H1 (cell line): ENCODE results near the gene NT5C3B. TPM values are rescaled to one million over a fixed set of nuclear protein-coding genes. Genes with fewer than 3 reads are reported as not detected.

Source experiments
- CTCF ChIA-PET: fragments of 300-600 bp; sonication (Branson Sonifier 250); formaldehyde crosslinking; loops from one replicate; lab custom pipeline; 2021; ENCODE audit not compliant: partially characterized antibody; lab: Charles Lee
- POLR2A ChIA-PET: fragments of 300-600 bp; sonication (Branson Sonifier 250); formaldehyde crosslinking; loops from one replicate; lab custom pipeline; 2021; ENCODE audit warnings: inconsistent platforms; ENCODE audit not compliant: partially characterized antibody; lab: Charles Lee
- DNase-seq, 2 experiments: peaks; one replicate each; pipeline versions ENCODE4 v3.0.0 to v3.0.0-alpha.2; 2010 to 2022; ENCODE audit warnings: low spot score in 2 of 2, low read depth in 1 of 2, mixed read lengths in 1 of 2
- FAIRE-seq: peaks from 2 replicates; lab custom pipeline; 2011; peaks lifted over from hg19 to GRCh38; lab: Jason Lieb, UNC
- H2AFZ ChIP-seq: 2 replicates; pipeline ENCODE4 v1.8.1; 2012; ENCODE audit warnings: low read length, inconsistent platforms
- H2AK5ac ChIP-seq: 2 replicates; pipeline ENCODE4 v1.6.1; 2013; ENCODE audit warnings: low read depth, low read length
- H2BK120ac ChIP-seq: replicated peaks from 2 replicates; pipeline ENCODE3; 2013; ENCODE audit warnings: low read depth, low read length, inconsistent platforms
- H2BK12ac ChIP-seq: 2 replicates; pipeline ENCODE4 v1.6.1; 2013; ENCODE audit warnings: low read depth, low read length
- H2BK15ac ChIP-seq: 2 replicates; pipeline ENCODE4 v1.6.1; 2013; ENCODE audit warnings: low read length
- H2BK20ac ChIP-seq: 2 replicates; pipeline ENCODE4 v1.6.1; 2013; ENCODE audit warnings: low read length
- H2BK5ac ChIP-seq: 2 replicates; pipeline ENCODE4 v1.6.1; 2013; ENCODE audit warnings: low read depth, low read length
- H3K14ac ChIP-seq: 2 replicates; pipeline ENCODE4 v1.6.1; 2013; ENCODE audit warnings: inconsistent platforms; ENCODE audit not compliant: insufficient read length
- H3K18ac ChIP-seq: 2 replicates; pipeline ENCODE4 v1.6.1; 2013; ENCODE audit warnings: low read length; ENCODE audit errors: extremely low read depth
- H3K23ac ChIP-seq: 2 replicates; pipeline ENCODE4 v1.6.1; 2013; ENCODE audit warnings: inconsistent platforms; ENCODE audit not compliant: insufficient read length
- H3K23me2 ChIP-seq: 2 replicates; pipeline ENCODE4 v1.6.1; 2013; ENCODE audit warnings: low read depth, low read length
- H3K27ac ChIP-seq: 2 replicates; pipeline ENCODE4 v1.6.1; 2011; ENCODE audit warnings: low read depth, low read length, inconsistent platforms
- H3K27me3 ChIP-seq, 4 experiments: replicated peaks in 1 of 4; 1 replicate in 1 of 4; 2 replicates in 3 of 4; pipeline versions ENCODE4 v1.6.1 to v1.8.1; 2011 to 2013; ENCODE audit warnings: low read length in 3 of 4, mild to moderate bottlenecking in 3 of 4, inconsistent platforms in 2 of 4, mixed read lengths in 2 of 4, moderate library complexity in 1 of 4; ENCODE audit not compliant: control insufficient read depth in 3 of 4, insufficient read depth in 3 of 4; ENCODE audit errors: extremely low read depth in 1 of 4
- H3K36me3 ChIP-seq, 4 experiments: 2 replicates each; pipeline versions ENCODE4 v1.6.1 to v1.8.1; 2011 to 2013; ENCODE audit warnings: mild to moderate bottlenecking in 4 of 4, low read length in 3 of 4, moderate library complexity in 2 of 4, control low read depth in 1 of 4, inconsistent platforms in 1 of 4; ENCODE audit not compliant: insufficient read depth in 4 of 4, control insufficient read depth in 2 of 4
- H3K4ac ChIP-seq: replicated peaks from 2 replicates; pipeline ENCODE3; 2013; ENCODE audit warnings: low read length, low read depth, mixed read lengths, inconsistent platforms; ENCODE audit not compliant: insufficient read length
- H3K4me1 ChIP-seq, 4 experiments: replicated peaks in 1 of 4; 1 replicate in 1 of 4; 2 replicates in 3 of 4; pipeline versions ENCODE4 v1.6.1 to v1.8.1; 2011 to 2013; ENCODE audit warnings: low read length in 3 of 4, inconsistent platforms in 2 of 4, mixed read lengths in 1 of 4; ENCODE audit not compliant: insufficient read depth in 4 of 4, control insufficient read depth in 3 of 4
- H3K4me2 ChIP-seq, 2 experiments: 2 replicates each; pipeline versions ENCODE4 v1.6.1 to v1.8.1; 2011 to 2013; ENCODE audit warnings: low read depth in 2 of 2, low read length in 2 of 2, control low read depth in 1 of 2, inconsistent platforms in 1 of 2, mild to moderate bottlenecking in 1 of 2; ENCODE audit not compliant: insufficient read depth in 1 of 2
- H3K4me3 ChIP-seq, 4 experiments: fragments of 200-600, 300-600 bp in 1 of 4; sonication (generic), shearing (Covaris generic), sonication (Bioruptor Twin) in 1 of 4; 2 replicates each; pipeline versions ENCODE4 v1.5.1 to v1.8.1; 2011 to 2016; ENCODE audit warnings: low read length in 4 of 4, low read depth in 3 of 4, control low read depth in 2 of 4, inconsistent platforms in 2 of 4, mild to moderate bottlenecking in 2 of 4, mixed read lengths in 1 of 4, moderate library complexity in 1 of 4; ENCODE audit not compliant: insufficient read depth in 2 of 4; ENCODE audit errors: extremely low read depth in 1 of 4
- H3K56ac ChIP-seq: replicated peaks from 2 replicates; pipeline ENCODE3; 2013; ENCODE audit warnings: low read depth, mild to moderate bottlenecking, mixed read lengths, low read length, inconsistent platforms; ENCODE audit not compliant: insufficient read length
- H3K79me1 ChIP-seq: 2 replicates; pipeline ENCODE4 v1.6.1; 2013; ENCODE audit warnings: low read depth, low read length, control low read depth
- H3K79me2 ChIP-seq, 2 experiments: 2 replicates each; pipeline versions ENCODE4 v1.6.1 to v1.8.1; 2012 to 2013; ENCODE audit warnings: low read length in 2 of 2, mild to moderate bottlenecking in 2 of 2, inconsistent platforms in 1 of 2; ENCODE audit not compliant: insufficient read depth in 2 of 2, control insufficient read depth in 1 of 2
- H3K9ac ChIP-seq, 4 experiments: replicated peaks in 1 of 4; 1 replicate in 1 of 4; 2 replicates in 3 of 4; pipeline versions ENCODE4 v1.6.1 to v1.8.1; 2011 to 2013; ENCODE audit warnings: low read depth in 3 of 4, low read length in 3 of 4, control low read depth in 2 of 4, mild to moderate bottlenecking in 2 of 4, moderate library complexity in 2 of 4, inconsistent platforms in 1 of 4; ENCODE audit errors: extremely low read depth in 1 of 4
- H3K9me3 ChIP-seq, 2 experiments: 2 replicates each; pipeline versions ENCODE4 v1.6.1 to v1.8.1; 2012 to 2013; ENCODE audit warnings: mild to moderate bottlenecking in 2 of 2, moderate library complexity in 2 of 2, control low read depth in 1 of 2, inconsistent platforms in 1 of 2, low read depth in 1 of 2, low read length in 1 of 2, mixed read lengths in 1 of 2; ENCODE audit not compliant: insufficient read depth in 2 of 2
- H4K20me1 ChIP-seq, 2 experiments: replicated peaks in 1 of 2; 2 replicates each; pipeline versions ENCODE3 to v1.8.1; 2011 to 2013; ENCODE audit warnings: inconsistent platforms in 2 of 2, low read length in 2 of 2, mild to moderate bottlenecking in 1 of 2; ENCODE audit not compliant: insufficient read depth in 2 of 2, control insufficient read depth in 1 of 2
- H4K5ac ChIP-seq: 2 replicates; pipeline ENCODE4 v1.6.1; 2013; ENCODE audit warnings: low read length, low read depth, mixed read lengths, inconsistent platforms; ENCODE audit not compliant: insufficient read length
- H4K8ac ChIP-seq: 2 replicates; pipeline ENCODE4 v1.8.0; 2013; ENCODE audit warnings: mild to moderate bottlenecking, moderate library complexity, low read length, inconsistent platforms; ENCODE audit not compliant: insufficient read depth; ENCODE audit errors: extremely low read depth
- H4K91ac ChIP-seq: replicated peaks from 2 replicates; pipeline ENCODE3; 2013; ENCODE audit warnings: low read length, mixed read lengths, inconsistent platforms; ENCODE audit not compliant: insufficient read length
- BCL11A ChIP-seq, 2 experiments: IDR thresholded peaks; one replicate each; pipeline ENCODE4 v1.6.1; 2011; ENCODE audit warnings: low read depth in 2 of 2, low read length in 2 of 2, mild to moderate bottlenecking in 2 of 2
- CHD2 ChIP-seq: IDR thresholded peaks from 2 replicates; pipeline ENCODE4 v1.6.1; 2012; ENCODE audit warnings: low read length, improper control_type of control experiment
- JUN ChIP-seq: IDR thresholded peaks from 2 replicates; pipeline ENCODE4 v1.6.1; 2011; ENCODE audit warnings: low read depth, mild to moderate bottlenecking, improper control_type of control experiment, low read length
- JUND ChIP-seq: IDR thresholded peaks from 2 replicates; pipeline ENCODE4 v1.6.1; 2011; ENCODE audit warnings: mild to moderate bottlenecking, improper control_type of control experiment, low read length
- RBBP5 ChIP-seq: IDR thresholded peaks from 2 replicates; pipeline ENCODE4 v1.7.1; 2012; ENCODE audit warnings: low read depth, mild to moderate bottlenecking, inconsistent platforms, low read length, moderate library complexity, borderline replicate concordance
- SAP30 ChIP-seq: fragments of 300-600 bp; sonication (generic); IDR thresholded peaks from 2 replicates; pipeline ENCODE4 v1.7.1; 2012; ENCODE audit warnings: low read length, moderate library complexity, mild to moderate bottlenecking, inconsistent platforms; ENCODE audit not compliant: insufficient read depth, insufficient replicate concordance
- SIN3A ChIP-seq, 2 experiments: IDR thresholded peaks in 1 of 2; conservative IDR thresholded peaks in 1 of 2; 2 replicates each; pipeline ENCODE4 v1.6.1; 2011 to 2012; ENCODE audit warnings: low read length in 2 of 2, improper control_type of control experiment in 1 of 2, low read depth in 1 of 2, mild to moderate bottlenecking in 1 of 2
- WGBS, 2 experiments: shearing (Covaris generic) in 1 of 2; methylation state at CpG; one replicate each; pipeline versions ENCODE4 v1.1.6 to v1.1.7; 2013 to 2015; ENCODE audit warnings: low lambda C conversion rate in 2 of 2, mixed read lengths in 2 of 2, inconsistent platforms in 1 of 2, low coverage in 1 of 2, missing lambda C conversion rate in 1 of 2; ENCODE audit not compliant: insufficient replicate concordance in 2 of 2, insufficient coverage in 1 of 2, insufficient read length in 1 of 2; ENCODE audit errors: extremely low coverage in 1 of 2, missing lambda C conversion rate in 1 of 2; 5-methylcytosine and 5-hydroxymethylcytosine counted together
- polyA plus RNA-seq, 7 experiments: library from polyadenylated mRNA; depleted of rRNA in 3 of 7; stranded (reverse) in 5 of 7; unstranded in 2 of 7; fragments of >200 nt in 5 of 7; fragments of 200-250 nt in 2 of 7; gene quantifications; 1 replicate in 5 of 7; 2 replicates in 1 of 7; 4 replicates in 1 of 7; pipeline versions ENCODE4 v1.2.1 to v1.2.3, GENCODE V29; 2011 to 2013; ENCODE audit warnings: missing spikeins in 2 of 7, mixed read lengths in 2 of 7
- total RNA-seq: library from RNA; stranded (reverse); fragmentation: NEBNext Ultra II Directional; extraction: Animal tissue kit (Norgen Biotek cat#: 25700); gene quantifications from 2 replicates; pipeline ENCODE4 v1.2.1, GENCODE V29; 2021

Gene NT5C3B
- total and polyA plus RNA-seq, 2 of the 8 experiments (the other 6 are each of a cell fraction or from before 2014, with no cell fraction given): 68.7 to 94.5 TPM

DNA sequence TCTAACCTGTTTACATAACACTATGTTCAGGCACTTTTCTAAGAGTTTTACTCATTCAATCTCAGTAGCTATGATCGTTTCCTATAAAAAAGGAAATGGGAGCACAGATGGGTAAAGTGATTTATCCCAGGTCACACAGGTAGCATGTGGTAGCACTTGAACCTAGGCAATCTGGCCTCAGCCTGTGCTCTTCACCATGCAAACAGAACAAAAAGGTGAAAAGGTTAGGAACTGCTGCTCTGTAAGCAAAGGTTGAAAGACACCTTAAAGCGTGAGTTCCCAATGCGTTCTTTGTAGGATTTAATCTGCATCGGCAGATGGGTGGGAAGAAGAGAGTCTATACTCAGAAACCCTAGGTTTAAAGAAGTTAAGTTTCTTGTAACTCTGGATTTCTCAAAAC is 44.1 kb upstream of the NT5C3B start:
- ChIA-PET POLR2A (interaction anchor here (1.0 to 1.4 kb wide), 3 partner anchors 8 to 191 kb away, joined by 3 to 5 read pairs (median 3); no protein-coding TSS in a partner anchor), CTCF (interaction anchor here (1.8 kb wide), 1 partner anchor 68 kb away, joined by 6 read pairs; the partner anchor contains the start of genes FKBP10 and P3H4)
- H3K79me1 ChIP-seq: no peaks in the 10 kb centered on the region; the same call in 1 of the 2 replicates
- H3K4ac ChIP-seq: no peak overlapping the region
- no peak overlapping the region for H2BK20ac ChIP-seq
- H2BK5ac ChIP-seq: no peak overlapping the region
- H2BK12ac ChIP-seq: no peak overlapping the region
- TF ChIP-seq RBBP5 (no peak), SIN3A (conservative IDR thresholded peaks at IDR 0.05 in 1 of 2, IDR thresholded peaks at IDR 0.05 in 1 of 2; ENCODE audit: low read depth in 1 of 2, low read length in 2 of 2) (no peak), CHD2 (no peak), JUND (no peak), JUN (no peak), SAP30 (no peak), BCL11A (IDR thresholded peaks at IDR 0.05; ENCODE audit: low read depth in 2 of 2, low read length in 2 of 2) (no peak)
- H3K79me2 ChIP-seq: peaks cover 0 to 9% of the 10 kb centered on the region in 2 experiments; a peak in 2 of 4 replicates
- H3K23me2 ChIP-seq: peaks cover 2% of the 10 kb centered on the region; the same call in 1 of the 2 replicates
- H3K4me3 ChIP-seq: no peak overlapping the region
- H3K4me2 ChIP-seq: no peak overlapping the region
- peaks cover 1 to 7% of the 10 kb centered on the region in 2 experiments for H4K20me1 ChIP-seq
- 93% methylated on average over 4 of the region's 4 CpGs; no CpG with 5 or more reads in 1 of the 2 experiments for WGBS, 2 experiments
- H3K4me1 ChIP-seq: no peaks in the 10 kb centered on the region; a peak in 1 of 7 replicates
- H2AK5ac ChIP-seq: no peak overlapping the region
- H3K18ac ChIP-seq: no peak overlapping the region
- H4K91ac ChIP-seq: no peak overlapping the region
- H3K9me3 ChIP-seq: peaks cover 0 to 3% of the 10 kb centered on the region in 2 experiments; a peak in 1 of 4 replicates
- DNase-seq (no peak), FAIRE-seq (no peak)
- no peak overlapping the region for H3K9ac ChIP-seq
- no peak overlapping the region for H3K14ac ChIP-seq
- H4K8ac ChIP-seq: no peak overlapping the region
- H3K56ac ChIP-seq: no peak overlapping the region
- no peak overlapping the region for H4K5ac ChIP-seq
- no peak overlapping the region for H2BK15ac ChIP-seq
- H3K23ac ChIP-seq: no peak overlapping the region
- H3K27me3 ChIP-seq: no peaks in the 10 kb centered on the region; a peak in 1 of 7 replicates
- H3K27ac ChIP-seq: no peak overlapping the region
- H2BK120ac ChIP-seq: no peak overlapping the region
- peaks cover 43 to 89% (median 71%) of the 10 kb centered on the region in 4 experiments for H3K36me3 ChIP-seq
- no peak overlapping the region for H2AFZ ChIP-seq
